Endothelial cell (in vitro differentiated cells): ENCODE measurements around the gene TSGA10. TPM values are rescaled to one million over a fixed set of nuclear protein-coding genes. Genes with fewer than 3 reads are reported as not detected.

Experiments
- DNase-seq: peaks from one replicate; pipeline ENCODE4 v3.0.0; 2021; ENCODE audit warnings: low spot score
- H3K27ac Mint-ChIP-seq: one replicate; pipeline ENCODE4 v1.8.0; 2021; ENCODE audit warnings: mixed read lengths, inconsistent platforms; ENCODE audit not compliant: unreplicated experiment
- H3K27me3 Mint-ChIP-seq: one replicate; pipeline ENCODE4 v1.8.0; 2021; ENCODE audit warnings: mild to moderate bottlenecking, moderate library complexity, mixed read lengths, inconsistent platforms; ENCODE audit not compliant: unreplicated experiment
- H3K36me3 Mint-ChIP-seq: one replicate; pipeline ENCODE4 v1.8.0; 2021; ENCODE audit warnings: mild to moderate bottlenecking, low read depth, mixed read lengths, inconsistent platforms; ENCODE audit not compliant: unreplicated experiment
- H3K4me1 Mint-ChIP-seq: one replicate; pipeline ENCODE4 v1.8.0; 2021; ENCODE audit warnings: mild to moderate bottlenecking, mixed read lengths, inconsistent platforms; ENCODE audit not compliant: unreplicated experiment
- H3K4me3 Mint-ChIP-seq: one replicate; pipeline ENCODE4 v1.8.0; 2021; ENCODE audit warnings: mild to moderate bottlenecking, mixed read lengths, inconsistent platforms; ENCODE audit not compliant: unreplicated experiment
- H3K9me3 Mint-ChIP-seq: one replicate; pipeline ENCODE4 v1.8.0; 2021; ENCODE audit warnings: mixed read lengths, inconsistent platforms; ENCODE audit not compliant: unreplicated experiment
- total RNA-seq: library from RNA; stranded (reverse); fragmentation: NEBNext Ultra II Directional; extraction: Animal tissue kit (Norgen Biotek cat#: 25700); gene quantifications from one replicate; pipeline ENCODE4 v1.2.1, GENCODE V29; 2021; ENCODE audit not compliant: unreplicated experiment
- TF ChIP-seq, protein P1 (sequence below): fragments of 200-600 bp; sonication (generic); IDR thresholded peaks from one replicate; pipeline ENCODE4 v1.5.0; 2021; ENCODE audit warnings: antibody characterized with exemption; ENCODE audit not compliant: unreplicated experiment

TSGA10 gene
- total RNA-seq, 1 donor from 2014 or later: 4.2 TPM

DNA sequence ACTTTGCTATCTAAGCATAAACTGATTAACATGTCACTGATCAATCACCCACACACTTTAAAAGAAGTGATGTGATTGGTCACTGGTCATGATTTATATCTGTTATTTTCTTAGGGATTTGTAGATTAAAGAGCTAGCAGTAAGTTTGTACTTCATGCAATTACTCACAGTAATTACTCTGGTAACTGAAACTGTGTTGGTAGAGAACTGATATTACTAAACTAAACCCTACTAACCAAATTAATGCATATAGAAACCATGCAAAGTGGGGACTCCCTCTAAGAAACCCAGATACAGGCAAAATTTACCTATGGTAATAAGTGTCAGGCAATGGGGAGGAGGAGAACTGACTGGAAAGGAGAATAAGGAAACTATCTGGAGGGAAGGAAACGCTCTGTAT, 58.0 kb downstream of the TSGA10 start:
- Mint-ChIP-seq H3K27ac (no peak overlapping the region), H3K4me1 (no peaks in the 10 kb centered on the region), H3K27me3 (no peaks in the 10 kb centered on the region), H3K36me3 (no peaks in the 10 kb centered on the region), H3K4me3 (no peak overlapping the region), H3K9me3 (peaks cover 7% of the 10 kb centered on the region)
- TF ChIP-seq, protein P1, sequence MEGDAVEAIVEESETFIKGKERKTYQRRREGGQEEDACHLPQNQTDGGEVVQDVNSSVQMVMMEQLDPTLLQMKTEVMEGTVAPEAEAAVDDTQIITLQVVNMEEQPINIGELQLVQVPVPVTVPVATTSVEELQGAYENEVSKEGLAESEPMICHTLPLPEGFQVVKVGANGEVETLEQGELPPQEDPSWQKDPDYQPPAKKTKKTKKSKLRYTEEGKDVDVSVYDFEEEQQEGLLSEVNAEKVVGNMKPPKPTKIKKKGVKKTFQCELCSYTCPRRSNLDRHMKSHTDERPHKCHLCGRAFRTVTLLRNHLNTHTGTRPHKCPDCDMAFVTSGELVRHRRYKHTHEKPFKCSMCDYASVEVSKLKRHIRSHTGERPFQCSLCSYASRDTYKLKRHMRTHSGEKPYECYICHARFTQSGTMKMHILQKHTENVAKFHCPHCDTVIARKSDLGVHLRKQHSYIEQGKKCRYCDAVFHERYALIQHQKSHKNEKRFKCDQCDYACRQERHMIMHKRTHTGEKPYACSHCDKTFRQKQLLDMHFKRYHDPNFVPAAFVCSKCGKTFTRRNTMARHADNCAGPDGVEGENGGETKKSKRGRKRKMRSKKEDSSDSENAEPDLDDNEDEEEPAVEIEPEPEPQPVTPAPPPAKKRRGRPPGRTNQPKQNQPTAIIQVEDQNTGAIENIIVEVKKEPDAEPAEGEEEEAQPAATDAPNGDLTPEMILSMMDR: no peak
- no peak for DNase-seq

DNA sequence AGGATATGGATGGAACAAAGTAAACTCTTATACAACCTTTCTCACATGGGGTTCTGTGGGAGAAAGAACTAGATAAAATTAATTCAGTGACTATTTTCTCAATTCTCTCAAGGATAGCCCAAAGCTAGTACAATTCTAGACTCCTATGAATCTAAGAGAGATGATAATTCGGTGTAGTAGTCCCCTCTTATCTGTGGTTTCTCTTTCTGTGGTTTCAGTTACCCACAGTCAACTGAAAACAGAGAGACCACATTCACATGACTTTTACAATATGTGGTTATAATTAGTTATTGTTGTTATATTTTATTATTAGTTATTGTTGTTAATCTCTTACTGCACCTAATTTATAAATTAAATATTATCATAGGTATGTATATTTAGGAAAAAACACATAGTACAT, 66.7 kb downstream of the TSGA10 start:
- H3K9me3 Mint-ChIP-seq: no peaks in the 10 kb centered on the region
- no peaks in the 10 kb centered on the region for H3K4me1 Mint-ChIP-seq
- TF ChIP-seq, protein P1: no peak
- H3K27ac Mint-ChIP-seq: no peak overlapping the region
- no peaks in the 10 kb centered on the region for H3K36me3 Mint-ChIP-seq
- H3K27me3 Mint-ChIP-seq: no peaks in the 10 kb centered on the region
- DNase-seq: no peak
- no peak overlapping the region for H3K4me3 Mint-ChIP-seq

DNA sequence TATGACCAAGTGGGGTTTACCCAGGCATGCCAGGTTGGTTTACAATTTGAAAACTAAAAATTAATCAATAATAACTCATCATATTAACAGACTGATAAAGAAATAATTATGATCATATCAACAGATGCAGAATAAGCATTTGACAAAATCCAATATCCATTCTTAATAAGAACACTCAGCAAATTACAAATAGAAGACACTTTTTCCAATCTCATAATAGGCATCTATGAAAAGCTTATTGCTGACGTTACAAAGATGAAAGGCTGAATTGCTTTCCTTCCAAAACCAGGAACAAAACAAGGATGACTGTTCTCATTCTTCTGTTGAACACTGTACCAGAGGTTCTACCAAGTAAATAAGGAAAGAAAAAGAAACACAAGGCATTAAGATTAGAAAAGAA, 68.4 kb downstream of the TSGA10 start:
- Mint-ChIP-seq H3K27me3 (no peaks in the 10 kb centered on the region), H3K27ac (no peak overlapping the region), H3K4me1 (peaks cover 6% of the 10 kb centered on the region), H3K9me3 (no peaks in the 10 kb centered on the region), H3K4me3 (no peak overlapping the region), H3K36me3 (no peaks in the 10 kb centered on the region)
- no peak for DNase-seq
- TF ChIP-seq, protein P1: no peak

DNA sequence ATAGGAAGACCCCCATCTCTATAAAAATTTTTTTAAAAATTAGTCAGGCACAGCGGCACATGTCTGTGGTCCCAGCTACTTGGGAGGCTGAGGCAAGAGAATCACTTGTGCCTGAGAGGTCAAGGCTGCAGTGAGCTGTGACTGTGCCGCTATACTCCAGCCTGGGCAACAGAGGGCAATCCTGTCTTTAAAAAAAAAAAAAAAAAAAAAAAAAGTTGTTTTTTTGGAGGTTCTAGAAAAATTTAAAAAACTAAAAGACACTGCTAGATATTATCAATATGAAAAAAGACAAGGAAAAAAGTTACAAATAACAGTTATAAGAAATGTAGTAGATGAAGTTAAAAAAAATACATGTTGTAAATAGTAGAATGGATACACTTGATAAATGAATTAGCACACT, 69.3 kb downstream of the TSGA10 start:
- DNase-seq: no peak
- H3K9me3 Mint-ChIP-seq: no peaks in the 10 kb centered on the region
- no peak overlapping the region for H3K4me3 Mint-ChIP-seq
- H3K36me3 Mint-ChIP-seq: no peaks in the 10 kb centered on the region
- H3K27ac Mint-ChIP-seq: no peak overlapping the region
- TF ChIP-seq, protein P1: no peak
- H3K27me3 Mint-ChIP-seq: no peaks in the 10 kb centered on the region
- H3K4me1 Mint-ChIP-seq: peaks cover 6% of the 10 kb centered on the region

DNA sequence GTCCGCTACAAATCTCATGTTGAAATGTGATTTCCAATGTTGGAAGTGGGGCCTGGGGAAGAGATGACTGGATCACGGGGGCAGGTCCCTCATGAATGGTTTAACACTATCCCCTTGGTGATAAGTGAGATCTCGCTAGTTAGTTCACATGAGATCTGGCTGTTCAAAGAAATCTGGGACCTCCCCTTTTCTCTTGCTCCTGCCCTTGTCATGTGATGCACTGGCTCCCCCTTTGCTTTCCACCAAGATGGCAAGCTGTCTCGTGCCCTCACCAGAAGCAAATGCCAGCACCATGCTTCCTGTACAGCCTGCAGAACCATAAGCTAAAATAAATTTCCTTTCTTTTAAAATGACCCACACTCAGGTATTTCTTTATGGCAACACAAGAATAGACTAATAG, 70.5 kb downstream of the TSGA10 start:
- no peak overlapping the region for H3K27ac Mint-ChIP-seq
- TF ChIP-seq, protein P1: no peak

More for the DNA sequence above, 70.5 kb downstream of the TSGA10 start:
- Mint-ChIP-seq H3K4me1 (peaks cover 6% of the 10 kb centered on the region), H3K27me3 (no peaks in the 10 kb centered on the region), H3K36me3 (no peaks in the 10 kb centered on the region), H3K9me3 (no peaks in the 10 kb centered on the region), H3K4me3 (no peak overlapping the region)
- no peak for DNase-seq
